ENCODE measurements around the gene TBPL2.

DNA sequence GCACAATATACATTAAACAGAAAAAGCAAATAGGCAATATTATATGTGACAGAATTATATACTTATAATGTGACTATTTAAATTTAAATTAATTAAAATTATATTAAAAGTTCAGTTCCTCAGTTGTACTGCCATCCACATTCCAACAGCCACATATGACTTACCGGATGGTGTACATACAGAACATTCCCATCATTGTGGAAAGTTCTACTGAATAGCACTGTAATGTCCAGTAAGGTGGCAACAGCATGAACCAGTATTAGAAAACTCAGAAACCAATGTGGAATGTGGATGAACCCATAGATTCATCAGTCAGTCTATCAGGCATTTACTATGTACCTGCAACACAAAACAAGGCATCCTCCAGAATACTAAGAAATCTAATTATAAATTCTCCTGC, 41.2 kb downstream of the TBPL2 start:
- TF ChIP-seq, protein P1, sequence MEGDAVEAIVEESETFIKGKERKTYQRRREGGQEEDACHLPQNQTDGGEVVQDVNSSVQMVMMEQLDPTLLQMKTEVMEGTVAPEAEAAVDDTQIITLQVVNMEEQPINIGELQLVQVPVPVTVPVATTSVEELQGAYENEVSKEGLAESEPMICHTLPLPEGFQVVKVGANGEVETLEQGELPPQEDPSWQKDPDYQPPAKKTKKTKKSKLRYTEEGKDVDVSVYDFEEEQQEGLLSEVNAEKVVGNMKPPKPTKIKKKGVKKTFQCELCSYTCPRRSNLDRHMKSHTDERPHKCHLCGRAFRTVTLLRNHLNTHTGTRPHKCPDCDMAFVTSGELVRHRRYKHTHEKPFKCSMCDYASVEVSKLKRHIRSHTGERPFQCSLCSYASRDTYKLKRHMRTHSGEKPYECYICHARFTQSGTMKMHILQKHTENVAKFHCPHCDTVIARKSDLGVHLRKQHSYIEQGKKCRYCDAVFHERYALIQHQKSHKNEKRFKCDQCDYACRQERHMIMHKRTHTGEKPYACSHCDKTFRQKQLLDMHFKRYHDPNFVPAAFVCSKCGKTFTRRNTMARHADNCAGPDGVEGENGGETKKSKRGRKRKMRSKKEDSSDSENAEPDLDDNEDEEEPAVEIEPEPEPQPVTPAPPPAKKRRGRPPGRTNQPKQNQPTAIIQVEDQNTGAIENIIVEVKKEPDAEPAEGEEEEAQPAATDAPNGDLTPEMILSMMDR (IDR thresholded peaks at IDR 0.05; ENCODE audit: insufficient read depth, low read length): no peak
- no peak for TF ChIP-seq GABPA (IDR thresholded peaks at IDR 0.05; ENCODE audit: low read depth)
- TF ChIP-seq POLR2AphosphoS5 (IDR thresholded peaks at IDR 0.05; ENCODE audit: low read depth): no peak
- TF ChIP-seq, protein P2, sequence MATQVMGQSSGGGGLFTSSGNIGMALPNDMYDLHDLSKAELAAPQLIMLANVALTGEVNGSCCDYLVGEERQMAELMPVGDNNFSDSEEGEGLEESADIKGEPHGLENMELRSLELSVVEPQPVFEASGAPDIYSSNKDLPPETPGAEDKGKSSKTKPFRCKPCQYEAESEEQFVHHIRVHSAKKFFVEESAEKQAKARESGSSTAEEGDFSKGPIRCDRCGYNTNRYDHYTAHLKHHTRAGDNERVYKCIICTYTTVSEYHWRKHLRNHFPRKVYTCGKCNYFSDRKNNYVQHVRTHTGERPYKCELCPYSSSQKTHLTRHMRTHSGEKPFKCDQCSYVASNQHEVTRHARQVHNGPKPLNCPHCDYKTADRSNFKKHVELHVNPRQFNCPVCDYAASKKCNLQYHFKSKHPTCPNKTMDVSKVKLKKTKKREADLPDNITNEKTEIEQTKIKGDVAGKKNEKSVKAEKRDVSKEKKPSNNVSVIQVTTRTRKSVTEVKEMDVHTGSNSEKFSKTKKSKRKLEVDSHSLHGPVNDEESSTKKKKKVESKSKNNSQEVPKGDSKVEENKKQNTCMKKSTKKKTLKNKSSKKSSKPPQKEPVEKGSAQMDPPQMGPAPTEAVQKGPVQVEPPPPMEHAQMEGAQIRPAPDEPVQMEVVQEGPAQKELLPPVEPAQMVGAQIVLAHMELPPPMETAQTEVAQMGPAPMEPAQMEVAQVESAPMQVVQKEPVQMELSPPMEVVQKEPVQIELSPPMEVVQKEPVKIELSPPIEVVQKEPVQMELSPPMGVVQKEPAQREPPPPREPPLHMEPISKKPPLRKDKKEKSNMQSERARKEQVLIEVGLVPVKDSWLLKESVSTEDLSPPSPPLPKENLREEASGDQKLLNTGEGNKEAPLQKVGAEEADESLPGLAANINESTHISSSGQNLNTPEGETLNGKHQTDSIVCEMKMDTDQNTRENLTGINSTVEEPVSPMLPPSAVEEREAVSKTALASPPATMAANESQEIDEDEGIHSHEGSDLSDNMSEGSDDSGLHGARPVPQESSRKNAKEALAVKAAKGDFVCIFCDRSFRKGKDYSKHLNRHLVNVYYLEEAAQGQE (IDR thresholded peaks at IDR 0.05; ENCODE audit: insufficient replicate concordance, low read depth): no peak
- TF ChIP-seq SPI1 (IDR thresholded peaks at IDR 0.05; ENCODE audit: borderline replicate concordance, low read depth): no peak
